HEK293T (cell line): ENCODE measurements around the gene ABTB1.

ENCODE experiments used
- FOXA1 ChIP-seq: fragments of 450-650 bp; IDR thresholded peaks from 2 replicates; pipeline ENCODE4 v1.6.1; 2016; ENCODE audit warnings: mild to moderate bottlenecking
- FOXM1 ChIP-seq: fragments of 450-650 bp; IDR thresholded peaks from 2 replicates; pipeline ENCODE4 v1.6.1; 2017; ENCODE audit warnings: mild to moderate bottlenecking, borderline replicate concordance
- HDGF ChIP-seq: fragments of 450-650 bp; IDR thresholded peaks from 2 replicates; pipeline ENCODE4 v1.6.1; 2017; ENCODE audit warnings: antibody characterized with exemption, borderline replicate concordance
- LEF1 ChIP-seq: fragments of 450-650 bp; IDR thresholded peaks from 2 replicates; pipeline ENCODE4 v1.6.1; 2017; ENCODE audit warnings: mild to moderate bottlenecking, borderline replicate concordance

- TF ChIP-seq FOXM1 (no peak), HDGF (no peak), LEF1 (no peak), FOXA1 (no peak)
Observed at GRCh38 chr3:127689266-127689860, 16.6 kb downstream of the ABTB1 start.
